HG03521 (cell line): ENCODE data around the gene REPIN1.

Experiments used
- ATAC-seq: cut with Tn5 transposase; IDR thresholded peaks from one replicate; pipeline ENCODE4 v1.9.1; 2021; ENCODE audit warnings: mild to moderate bottlenecking, moderate library complexity; ENCODE audit not compliant: unreplicated experiment

REPIN1 gene

GRCh38 chr7:150420242-150420641, 51.6 kb downstream of the REPIN1 start:
- no peak for ATAC-seq

- ATAC-seq, result peak; percentile 80
These were observed 52.5 kb downstream of the REPIN1 start for GRCh38 chr7:150420987-150421674.

GRCh38 chr7:150421831-150422230, 53.2 kb downstream of the REPIN1 start:
- no peak for ATAC-seq
